ENCODE data around the gene RBM15B.

GRCh38 chr3:51408813-51409212, 17.7 kb downstream of the RBM15B start:
- TF ChIP-seq FOSL1 (tag; conservative IDR thresholded peaks at IDR 0.05) (no peak), SIN3A (IDR thresholded peaks at IDR 0.05; ENCODE audit: borderline replicate concordance in 2 of 2, control insufficient read depth in 1 of 2, low read depth in 2 of 2, low read length in 2 of 2) (no peak), CHD1 (IDR thresholded peaks at IDR 0.05; ENCODE audit: low read length) (no peak), ARNT (IDR thresholded peaks at IDR 0.05) (no peak), CHD4 (IDR thresholded peaks at IDR 0.05; ENCODE audit: insufficient read depth, insufficient replicate concordance, low read depth, low read length, poor library complexity, severe bottlenecking) (no peak), POLR2A (conservative IDR thresholded peaks at IDR 0.05) (no peak), FOXM1 (IDR thresholded peaks at IDR 0.05; ENCODE audit: low read depth) (no peak), FOXM1 (CRISPR knock-in tag; IDR thresholded peaks at IDR 0.05; ENCODE audit: low read depth) (no peak), ETV1 (tag; conservative IDR thresholded peaks at IDR 0.05; ENCODE audit: low read depth) (no peak), TCF7 (IDR thresholded peaks at IDR 0.05; ENCODE audit: borderline replicate concordance) (no peak), CTCF (IDR thresholded peaks at IDR 0.05 in 2 of 3, conservative IDR thresholded peaks at IDR 0.05 in 1 of 3; ENCODE audit: insufficient read depth in 2 of 3, low read depth in 1 of 3, low read length in 3 of 3) (no peak), YY1 (IDR thresholded peaks at IDR 0.05; ENCODE audit: borderline replicate concordance in 1 of 3, control insufficient read depth in 1 of 3, extremely low read depth in 1 of 3, insufficient read depth in 3 of 3, insufficient read length in 1 of 3, insufficient replicate concordance in 2 of 3, low read depth in 1 of 3, low read length in 2 of 3) (no peak), SRSF1 (IDR thresholded peaks at IDR 0.05; ENCODE audit: low read depth, low read length) (no peak), ZBTB8A (IDR thresholded peaks at IDR 0.05; ENCODE audit: partially characterized antibody) (no peak)

All from K562 (cell line).